ENCODE results near the gene BACE1.
A peak's percentile ranks its signal among the peaks of the same experiment; 100 is the strongest.

BACE1 gene

GRCh38 chr11:117305145-117305544 lies 10.9 kb downstream of the BACE1 start:
- no peak for DNase-seq

- DNase-seq: no peak
These were observed 12.3 kb downstream of the BACE1 start for GRCh38 chr11:117303646-117304315.

- DNase-seq: peak; percentile 11
These were observed 13.0 kb downstream of the BACE1 start for GRCh38 chr11:117303101-117303500.

GRCh38 chr11:117302228-117302627 lies 13.8 kb downstream of the BACE1 start:
- no peak for DNase-seq

- no peak for DNase-seq
These were observed 15.3 kb downstream of the BACE1 start for GRCh38 chr11:117300773-117301172.

GRCh38 chr11:117300283-117300663 lies 15.8 kb downstream of the BACE1 start:
- DNase-seq: no peak

- no peak for DNase-seq
These were observed 16.4 kb downstream of the BACE1 start for GRCh38 chr11:117299351-117300282.

GRCh38 chr11:117298195-117298594 lies 17.9 kb downstream of the BACE1 start:
- no peak for DNase-seq

- DNase-seq: no peak
These were observed 19.2 kb downstream of the BACE1 start for GRCh38 chr11:117296881-117297280.

- no peak for DNase-seq
These were observed 20.5 kb downstream of the BACE1 start for GRCh38 chr11:117295438-117296137.

GRCh38 chr11:117292616-117293015 lies 23.4 kb downstream of the BACE1 start:
- no peak for DNase-seq

- no peak for DNase-seq
These were observed 25.2 kb downstream of the BACE1 start, which contains the start of gene BACE1-AS for GRCh38 chr11:117290809-117291396. Gene BACE1-AS (plus strand): TSS chr11:117291346.

GRCh38 chr11:117289795-117290194 lies 26.3 kb downstream of the BACE1 start:
- no peak for DNase-seq

GRCh38 chr11:117287668-117288067 lies 28.4 kb downstream of the BACE1 start:
- DNase-seq: no peak

GRCh38 chr11:117286588-117286987 lies 29.5 kb downstream of the BACE1 start:
- no peak for DNase-seq

GRCh38 chr11:117284053-117284452 lies 32.0 kb downstream of the BACE1 start:
- no peak for DNase-seq

GRCh38 chr11:117282956-117283355 lies 33.1 kb downstream of the BACE1 start:
- no peak for DNase-seq

GRCh38 chr11:117281869-117282268 lies 34.2 kb downstream of the BACE1 start:
- no peak for DNase-seq

- no peak for DNase-seq
These were observed 34.9 kb downstream of the BACE1 start for GRCh38 chr11:117281159-117281558.

- DNase-seq: no peak
These were observed 36.2 kb downstream of the BACE1 start for GRCh38 chr11:117279711-117280376.

- DNase-seq: no peak
These were observed 37.7 kb downstream of the BACE1 start for GRCh38 chr11:117278347-117278746.

GRCh38 chr11:117273550-117274289 lies 42.3 kb downstream of the BACE1 start:
- no peak for DNase-seq

Measured in NCI-H2081 treated with DMSO at 0.1 percent for 48 hours (cell line).